Measurements from ENCODE around the gene ZNF547. TPM values are rescaled to one million over a fixed set of nuclear protein-coding genes. Genes with fewer than 3 reads are reported as not detected.
A peak's percentile ranks its signal among the peaks of the same experiment; 100 is the strongest.

Gene ZNF547
- total and polyA plus RNA-seq, 2 experiments from 2014 or later: 1.4 to 2.0 TPM

- peak within 1 kb of the TSS; percentile 96 for H3K9ac ChIP-seq
- H3K27ac ChIP-seq: peak within 1 kb of the TSS; percentile 67
- 0 out of 2 replicates have a peak, but pooled peaks cover 5% of the 10 kb centered on the region for H3K27me3 ChIP-seq (replicated peaks; ENCODE audit: insufficient read depth)
- peaks cover 12% of the 10 kb centered on the region for H3K36me3 ChIP-seq (ENCODE audit: low read depth)
- no peak for TF ChIP-seq EZH2 (IDR thresholded peaks at IDR 0.05; ENCODE audit: insufficient read depth, poor library complexity, severe bottlenecking)
- no peak for TF ChIP-seq EZH2phosphoT487 (IDR thresholded peaks at IDR 0.05; ENCODE audit: insufficient read depth, low read depth)
- H3K9me3 ChIP-seq (ENCODE audit: low read depth): no peaks in the 10 kb centered on the region
- in situ Hi-C loops (cut with MboI): no loop called here
- no peaks in the 10 kb centered on the region for H3K9me2 ChIP-seq (ENCODE audit: insufficient read depth)
- 1 to 2% methylated on average over 63 to 70 of the region's 71 CpGs for WGBS, 2 experiments (ENCODE audit: low coverage in 1 of 2, low lambda C conversion rate in 2 of 2, missing lambda C conversion rate in 2 of 2)
- H3K79me2 ChIP-seq (ENCODE audit: insufficient read depth): peaks cover 50% of the 10 kb centered on the region
- peak within 1 kb of the TSS; percentile 89 for H3K4me2 ChIP-seq (ENCODE audit: unreplicated experiment)
- 0 out of 2 replicates have a peak, but pooled peaks cover 9% of the 10 kb centered on the region for H3K4me1 ChIP-seq (ENCODE audit: insufficient read depth)
- peak within 1 kb of the TSS; percentile 90 for H3K4me3 ChIP-seq
- DNase-seq: peak; percentile 100
- peak within 1 kb of the TSS; percentile 94 for H2AFZ ChIP-seq
- H3F3A ChIP-seq (ENCODE audit: insufficient read depth): peaks cover 5% of the 10 kb centered on the region; the same call in 1 of the 2 replicates
- no peaks in the 10 kb centered on the region for H4K20me1 ChIP-seq (ENCODE audit: insufficient read depth)
Observed at GRCh38 chr19:57320180-57321084, 42.9 kb upstream of the ZNF547 start, which contains the start of gene ZNF543. Gene ZNF543, plus strand, starts transcription at chr19:57320472. Its CDS starts 382 bp downstream, at chr19:57320854.

- in situ Hi-C loops (cut with MboI): no loop called here
- peak; percentile 18 for DNase-seq
- H2AFZ ChIP-seq: peak overlapping the region; percentile 94
Observed at GRCh38 chr19:57321116-57321515, 42.2 kb upstream of the ZNF547 start.

GRCh38 chr19:57321751-57322150 lies 41.6 kb upstream of the ZNF547 start:
- no peaks in the 10 kb centered on the region for H4K20me1 ChIP-seq (ENCODE audit: insufficient read depth)
- no peak overlapping the region for H2AFZ ChIP-seq
- 0 out of 2 replicates have a peak, but pooled peaks cover 9% of the 10 kb centered on the region for H3K4me1 ChIP-seq (ENCODE audit: insufficient read depth)
- peak overlapping the region; percentile 96 for H3K9ac ChIP-seq
- peak overlapping the region; percentile 89 for H3K4me2 ChIP-seq (ENCODE audit: unreplicated experiment)
- peak overlapping the region; percentile 90 for H3K4me3 ChIP-seq
- peaks cover 5% of the 10 kb centered on the region; the same call in 1 of the 2 replicates for H3F3A ChIP-seq (ENCODE audit: insufficient read depth)
- H3K79me2 ChIP-seq (ENCODE audit: insufficient read depth): peaks cover 50% of the 10 kb centered on the region
- no peaks in the 10 kb centered on the region for H3K9me3 ChIP-seq (ENCODE audit: low read depth)
- no peak overlapping the region for H3K27ac ChIP-seq
- 84 to 88% methylated on average over 3 of the region's 3 CpGs for WGBS, 2 experiments (ENCODE audit: low coverage in 1 of 2, low lambda C conversion rate in 2 of 2, missing lambda C conversion rate in 2 of 2)
- TF ChIP-seq EZH2phosphoT487 (IDR thresholded peaks at IDR 0.05; ENCODE audit: insufficient read depth, low read depth) (no peak), EZH2 (IDR thresholded peaks at IDR 0.05; ENCODE audit: insufficient read depth, poor library complexity, severe bottlenecking) (no peak)
- no peaks in the 10 kb centered on the region for H3K27me3 ChIP-seq (replicated peaks; ENCODE audit: insufficient read depth)
- in situ Hi-C loops (cut with MboI): no loop called here
- peaks cover 16% of the 10 kb centered on the region for H3K36me3 ChIP-seq (ENCODE audit: low read depth)
- no peak for DNase-seq
- no peaks in the 10 kb centered on the region for H3K9me2 ChIP-seq (ENCODE audit: insufficient read depth)

More at GRCh38 chr19:57321116-57321515, 42.2 kb upstream of the ZNF547 start:
- Histone ChIP-seq H3K36me3 (ENCODE audit: low read depth) (peaks cover 16% of the 10 kb centered on the region), H3K4me1 (ENCODE audit: insufficient read depth) (0 out of 2 replicates have a peak, but pooled peaks cover 9% of the 10 kb centered on the region), H4K20me1 (ENCODE audit: insufficient read depth) (no peaks in the 10 kb centered on the region), H3K79me2 (ENCODE audit: insufficient read depth) (peaks cover 50% of the 10 kb centered on the region), H3K4me3 (peak overlapping the region; percentile 90), H3K27ac (no peak overlapping the region), H3K9ac (peak overlapping the region; percentile 96), H3K4me2 (ENCODE audit: unreplicated experiment) (peak overlapping the region; percentile 89), H3K27me3 (replicated peaks; ENCODE audit: insufficient read depth) (no peaks in the 10 kb centered on the region), H3F3A (ENCODE audit: insufficient read depth) (peaks cover 5% of the 10 kb centered on the region; the same call in 1 of the 2 replicates), H3K9me2 (ENCODE audit: insufficient read depth) (no peaks in the 10 kb centered on the region), H3K9me3 (ENCODE audit: low read depth) (no peaks in the 10 kb centered on the region)
- WGBS, 2 experiments (ENCODE audit: low coverage in 1 of 2, low lambda C conversion rate in 2 of 2, missing lambda C conversion rate in 2 of 2): 33 to 35% methylated on average over 8 of the region's 8 CpGs
- TF ChIP-seq EZH2phosphoT487 (IDR thresholded peaks at IDR 0.05; ENCODE audit: insufficient read depth, low read depth) (no peak), EZH2 (IDR thresholded peaks at IDR 0.05; ENCODE audit: insufficient read depth, poor library complexity, severe bottlenecking) (no peak)

GRCh38 chr19:57324992-57325391 lies 38.4 kb upstream of the ZNF547 start:
- no peaks in the 10 kb centered on the region for H3K9me3 ChIP-seq (ENCODE audit: low read depth)
- no peak overlapping the region for H3K27ac ChIP-seq
- no peak overlapping the region for H3K4me2 ChIP-seq (ENCODE audit: unreplicated experiment)
- H3K4me1 ChIP-seq (ENCODE audit: insufficient read depth): 0 out of 2 replicates have a peak, but pooled peaks cover 9% of the 10 kb centered on the region
- no peak overlapping the region for H3K4me3 ChIP-seq
- no peak overlapping the region for H3K9ac ChIP-seq
- H3K79me2 ChIP-seq (ENCODE audit: insufficient read depth): peaks cover 60% of the 10 kb centered on the region
- H3K27me3 ChIP-seq (replicated peaks; ENCODE audit: insufficient read depth): no peaks in the 10 kb centered on the region
- TF ChIP-seq EZH2phosphoT487 (IDR thresholded peaks at IDR 0.05; ENCODE audit: insufficient read depth, low read depth) (no peak), EZH2 (IDR thresholded peaks at IDR 0.05; ENCODE audit: insufficient read depth, poor library complexity, severe bottlenecking) (no peak)
- no peaks in the 10 kb centered on the region for H4K20me1 ChIP-seq (ENCODE audit: insufficient read depth)
- in situ Hi-C loops (cut with MboI): no loop called here
- H2AFZ ChIP-seq: no peak overlapping the region
- H3K9me2 ChIP-seq (ENCODE audit: insufficient read depth): no peaks in the 10 kb centered on the region
- peaks cover 28% of the 10 kb centered on the region for H3K36me3 ChIP-seq (ENCODE audit: low read depth)
- no peak for DNase-seq
- H3F3A ChIP-seq (ENCODE audit: insufficient read depth): no peaks in the 10 kb centered on the region

Data from GM23248 (cell line).